ENCODE results near the gene EVA1A. TPM values are rescaled to one million over a fixed set of nuclear protein-coding genes. Genes with fewer than 3 reads are reported as not detected.

Gene EVA1A
- total and polyA plus RNA-seq, 2 experiments from 2014 or later: 4.6 to 7.9 TPM

DNA sequence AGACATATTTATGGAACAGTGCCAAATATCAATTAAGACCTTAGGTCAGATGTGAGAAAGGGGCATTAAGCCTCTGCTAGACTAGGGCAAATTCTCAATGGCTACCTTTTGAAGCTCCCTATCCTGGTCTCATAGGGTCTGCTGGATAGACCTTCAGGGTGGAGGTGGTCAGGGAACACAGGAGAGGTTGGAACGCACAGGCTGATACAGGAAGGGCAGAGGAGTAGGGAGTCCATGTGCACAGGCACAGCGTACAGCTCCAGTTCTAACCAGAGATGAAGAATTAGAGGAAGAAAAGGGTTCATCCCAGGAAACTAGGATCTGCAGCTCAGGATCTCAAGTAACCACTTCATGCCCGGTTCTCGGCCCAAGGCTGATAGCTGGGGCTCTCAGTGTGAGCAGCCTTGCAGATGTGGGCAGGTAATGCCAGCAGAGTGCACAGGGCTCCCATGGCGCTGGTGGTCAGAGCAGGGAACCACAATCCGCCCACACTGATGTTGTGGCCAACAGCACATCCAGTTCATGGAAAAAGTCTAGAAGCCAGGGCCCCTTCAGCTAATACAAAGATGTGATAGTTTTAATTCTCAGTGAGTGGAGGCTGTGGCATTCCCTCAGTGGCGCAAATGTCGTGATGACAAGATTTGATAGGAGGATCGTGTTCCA lies 3.4 kb upstream of the EVA1A start:
- H4K20me1 ChIP-seq (replicated peaks; ENCODE audit: insufficient read depth): no peaks in the 10 kb centered on the region
- Mint-ChIP-seq H3K27ac (no peak overlapping the region), H3K27me3 (ENCODE audit: insufficient read depth, low read depth, poor library complexity) (peaks cover 16% of the 10 kb centered on the region)

More for the DNA sequence above, 3.4 kb upstream of the EVA1A start:
- no peak overlapping the region for H2AFZ ChIP-seq
- TF ChIP-seq CREB1 (CRISPR knock-in tag; IDR thresholded peaks at IDR 0.05; ENCODE audit: low read depth) (no peak), NANOG (IDR thresholded peaks at IDR 0.05; ENCODE audit: borderline replicate concordance) (no peak), STAT1 (IDR thresholded peaks at IDR 0.05; ENCODE audit: unreplicated experiment) (no peak), ZNF114 (CRISPR knock-in tag; IDR thresholded peaks at IDR 0.05) (no peak), ZNF331 (CRISPR knock-in tag; IDR thresholded peaks at IDR 0.05; ENCODE audit: low read depth) (no peak), EZH2phosphoT487 (IDR thresholded peaks at IDR 0.05; ENCODE audit: unreplicated experiment) (no peak), JUNB (IDR thresholded peaks at IDR 0.05; ENCODE audit: unreplicated experiment) (no peak), EZH2 (IDR thresholded peaks at IDR 0.05; ENCODE audit: low read depth, unreplicated experiment) (no peak), POLR2AphosphoS5 (IDR thresholded peaks at IDR 0.05; ENCODE audit: low read depth) (no peak)
- TF ChIP-seq, protein P1, sequence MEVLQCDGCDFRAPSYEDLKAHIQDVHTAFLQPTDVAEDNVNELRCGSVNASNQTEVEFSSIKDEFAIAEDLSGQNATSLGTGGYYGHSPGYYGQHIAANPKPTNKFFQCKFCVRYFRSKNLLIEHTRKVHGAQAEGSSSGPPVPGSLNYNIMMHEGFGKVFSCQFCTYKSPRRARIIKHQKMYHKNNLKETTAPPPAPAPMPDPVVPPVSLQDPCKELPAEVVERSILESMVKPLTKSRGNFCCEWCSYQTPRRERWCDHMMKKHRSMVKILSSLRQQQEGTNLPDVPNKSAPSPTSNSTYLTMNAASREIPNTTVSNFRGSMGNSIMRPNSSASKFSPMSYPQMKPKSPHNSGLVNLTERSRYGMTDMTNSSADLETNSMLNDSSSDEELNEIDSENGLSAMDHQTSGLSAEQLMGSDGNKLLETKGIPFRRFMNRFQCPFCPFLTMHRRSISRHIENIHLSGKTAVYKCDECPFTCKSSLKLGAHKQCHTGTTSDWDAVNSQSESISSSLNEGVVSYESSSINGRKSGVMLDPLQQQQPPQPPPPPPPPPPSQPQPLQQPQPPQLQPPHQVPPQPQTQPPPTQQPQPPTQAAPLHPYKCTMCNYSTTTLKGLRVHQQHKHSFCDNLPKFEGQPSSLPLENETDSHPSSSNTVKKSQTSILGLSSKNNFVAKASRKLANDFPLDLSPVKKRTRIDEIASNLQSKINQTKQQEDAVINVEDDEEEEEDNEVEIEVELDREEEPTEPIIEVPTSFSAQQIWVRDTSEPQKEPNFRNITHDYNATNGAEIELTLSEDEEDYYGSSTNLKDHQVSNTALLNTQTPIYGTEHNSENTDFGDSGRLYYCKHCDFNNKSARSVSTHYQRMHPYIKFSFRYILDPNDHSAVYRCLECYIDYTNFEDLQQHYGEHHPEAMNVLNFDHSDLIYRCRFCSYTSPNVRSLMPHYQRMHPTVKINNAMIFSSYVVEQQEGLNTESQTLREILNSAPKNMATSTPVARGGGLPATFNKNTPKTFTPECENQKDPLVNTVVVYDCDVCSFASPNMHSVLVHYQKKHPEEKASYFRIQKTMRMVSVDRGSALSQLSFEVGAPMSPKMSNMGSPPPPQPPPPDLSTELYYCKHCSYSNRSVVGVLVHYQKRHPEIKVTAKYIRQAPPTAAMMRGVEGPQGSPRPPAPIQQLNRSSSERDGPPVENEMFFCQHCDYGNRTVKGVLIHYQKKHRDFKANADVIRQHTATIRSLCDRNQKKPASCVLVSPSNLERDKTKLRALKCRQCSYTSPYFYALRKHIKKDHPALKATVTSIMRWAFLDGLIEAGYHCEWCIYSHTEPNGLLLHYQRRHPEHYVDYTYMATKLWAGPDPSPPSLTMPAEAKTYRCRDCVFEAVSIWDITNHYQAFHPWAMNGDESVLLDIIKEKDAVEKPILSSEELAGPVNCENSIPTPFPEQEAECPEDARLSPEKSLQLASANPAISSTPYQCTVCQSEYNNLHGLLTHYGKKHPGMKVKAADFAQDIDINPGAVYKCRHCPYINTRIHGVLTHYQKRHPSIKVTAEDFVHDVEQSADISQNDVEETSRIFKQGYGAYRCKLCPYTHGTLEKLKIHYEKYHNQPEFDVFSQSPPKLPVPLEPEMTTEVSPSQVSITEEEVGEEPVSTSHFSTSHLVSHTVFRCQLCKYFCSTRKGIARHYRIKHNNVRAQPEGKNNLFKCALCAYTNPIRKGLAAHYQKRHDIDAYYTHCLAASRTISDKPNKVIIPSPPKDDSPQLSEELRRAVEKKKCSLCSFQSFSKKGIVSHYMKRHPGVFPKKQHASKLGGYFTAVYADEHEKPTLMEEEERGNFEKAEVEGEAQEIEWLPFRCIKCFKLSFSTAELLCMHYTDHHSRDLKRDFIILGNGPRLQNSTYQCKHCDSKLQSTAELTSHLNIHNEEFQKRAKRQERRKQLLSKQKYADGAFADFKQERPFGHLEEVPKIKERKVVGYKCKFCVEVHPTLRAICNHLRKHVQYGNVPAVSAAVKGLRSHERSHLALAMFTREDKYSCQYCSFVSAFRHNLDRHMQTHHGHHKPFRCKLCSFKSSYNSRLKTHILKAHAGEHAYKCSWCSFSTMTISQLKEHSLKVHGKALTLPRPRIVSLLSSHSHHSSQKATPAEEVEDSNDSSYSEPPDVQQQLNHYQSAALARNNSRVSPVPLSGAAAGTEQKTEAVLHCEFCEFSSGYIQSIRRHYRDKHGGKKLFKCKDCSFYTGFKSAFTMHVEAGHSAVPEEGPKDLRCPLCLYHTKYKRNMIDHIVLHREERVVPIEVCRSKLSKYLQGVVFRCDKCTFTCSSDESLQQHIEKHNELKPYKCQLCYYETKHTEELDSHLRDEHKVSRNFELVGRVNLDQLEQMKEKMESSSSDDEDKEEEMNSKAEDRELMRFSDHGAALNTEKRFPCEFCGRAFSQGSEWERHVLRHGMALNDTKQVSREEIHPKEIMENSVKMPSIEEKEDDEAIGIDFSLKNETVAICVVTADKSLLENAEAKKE (CRISPR knock-in tag; IDR thresholded peaks at IDR 0.05): no peak
- TF ChIP-seq, protein P2, sequence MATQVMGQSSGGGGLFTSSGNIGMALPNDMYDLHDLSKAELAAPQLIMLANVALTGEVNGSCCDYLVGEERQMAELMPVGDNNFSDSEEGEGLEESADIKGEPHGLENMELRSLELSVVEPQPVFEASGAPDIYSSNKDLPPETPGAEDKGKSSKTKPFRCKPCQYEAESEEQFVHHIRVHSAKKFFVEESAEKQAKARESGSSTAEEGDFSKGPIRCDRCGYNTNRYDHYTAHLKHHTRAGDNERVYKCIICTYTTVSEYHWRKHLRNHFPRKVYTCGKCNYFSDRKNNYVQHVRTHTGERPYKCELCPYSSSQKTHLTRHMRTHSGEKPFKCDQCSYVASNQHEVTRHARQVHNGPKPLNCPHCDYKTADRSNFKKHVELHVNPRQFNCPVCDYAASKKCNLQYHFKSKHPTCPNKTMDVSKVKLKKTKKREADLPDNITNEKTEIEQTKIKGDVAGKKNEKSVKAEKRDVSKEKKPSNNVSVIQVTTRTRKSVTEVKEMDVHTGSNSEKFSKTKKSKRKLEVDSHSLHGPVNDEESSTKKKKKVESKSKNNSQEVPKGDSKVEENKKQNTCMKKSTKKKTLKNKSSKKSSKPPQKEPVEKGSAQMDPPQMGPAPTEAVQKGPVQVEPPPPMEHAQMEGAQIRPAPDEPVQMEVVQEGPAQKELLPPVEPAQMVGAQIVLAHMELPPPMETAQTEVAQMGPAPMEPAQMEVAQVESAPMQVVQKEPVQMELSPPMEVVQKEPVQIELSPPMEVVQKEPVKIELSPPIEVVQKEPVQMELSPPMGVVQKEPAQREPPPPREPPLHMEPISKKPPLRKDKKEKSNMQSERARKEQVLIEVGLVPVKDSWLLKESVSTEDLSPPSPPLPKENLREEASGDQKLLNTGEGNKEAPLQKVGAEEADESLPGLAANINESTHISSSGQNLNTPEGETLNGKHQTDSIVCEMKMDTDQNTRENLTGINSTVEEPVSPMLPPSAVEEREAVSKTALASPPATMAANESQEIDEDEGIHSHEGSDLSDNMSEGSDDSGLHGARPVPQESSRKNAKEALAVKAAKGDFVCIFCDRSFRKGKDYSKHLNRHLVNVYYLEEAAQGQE (IDR thresholded peaks at IDR 0.05; ENCODE audit: unreplicated experiment): no peak
- TF ChIP-seq, protein P3, sequence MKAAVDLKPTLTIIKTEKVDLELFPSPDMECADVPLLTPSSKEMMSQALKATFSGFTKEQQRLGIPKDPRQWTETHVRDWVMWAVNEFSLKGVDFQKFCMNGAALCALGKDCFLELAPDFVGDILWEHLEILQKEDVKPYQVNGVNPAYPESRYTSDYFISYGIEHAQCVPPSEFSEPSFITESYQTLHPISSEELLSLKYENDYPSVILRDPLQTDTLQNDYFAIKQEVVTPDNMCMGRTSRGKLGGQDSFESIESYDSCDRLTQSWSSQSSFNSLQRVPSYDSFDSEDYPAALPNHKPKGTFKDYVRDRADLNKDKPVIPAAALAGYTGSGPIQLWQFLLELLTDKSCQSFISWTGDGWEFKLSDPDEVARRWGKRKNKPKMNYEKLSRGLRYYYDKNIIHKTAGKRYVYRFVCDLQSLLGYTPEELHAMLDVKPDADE (IDR thresholded peaks at IDR 0.05): no peak
- TF ChIP-seq, protein P4, sequence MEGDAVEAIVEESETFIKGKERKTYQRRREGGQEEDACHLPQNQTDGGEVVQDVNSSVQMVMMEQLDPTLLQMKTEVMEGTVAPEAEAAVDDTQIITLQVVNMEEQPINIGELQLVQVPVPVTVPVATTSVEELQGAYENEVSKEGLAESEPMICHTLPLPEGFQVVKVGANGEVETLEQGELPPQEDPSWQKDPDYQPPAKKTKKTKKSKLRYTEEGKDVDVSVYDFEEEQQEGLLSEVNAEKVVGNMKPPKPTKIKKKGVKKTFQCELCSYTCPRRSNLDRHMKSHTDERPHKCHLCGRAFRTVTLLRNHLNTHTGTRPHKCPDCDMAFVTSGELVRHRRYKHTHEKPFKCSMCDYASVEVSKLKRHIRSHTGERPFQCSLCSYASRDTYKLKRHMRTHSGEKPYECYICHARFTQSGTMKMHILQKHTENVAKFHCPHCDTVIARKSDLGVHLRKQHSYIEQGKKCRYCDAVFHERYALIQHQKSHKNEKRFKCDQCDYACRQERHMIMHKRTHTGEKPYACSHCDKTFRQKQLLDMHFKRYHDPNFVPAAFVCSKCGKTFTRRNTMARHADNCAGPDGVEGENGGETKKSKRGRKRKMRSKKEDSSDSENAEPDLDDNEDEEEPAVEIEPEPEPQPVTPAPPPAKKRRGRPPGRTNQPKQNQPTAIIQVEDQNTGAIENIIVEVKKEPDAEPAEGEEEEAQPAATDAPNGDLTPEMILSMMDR (conservative IDR thresholded peaks at IDR 0.05; ENCODE audit: low read depth in 2 of 2): no peak
- no peak overlapping the region for H3K27ac ChIP-seq (ENCODE audit: low read depth)
- Mint-ChIP-seq H3K9me3 (no peaks in the 10 kb centered on the region), H3K4me1 (peaks cover 20% of the 10 kb centered on the region), H3K36me3 (ENCODE audit: low read depth) (no peaks in the 10 kb centered on the region), H3K4me3 (no peak overlapping the region)
- no peaks in the 10 kb centered on the region for H3K36me3 ChIP-seq (ENCODE audit: insufficient read depth)
- peaks cover 22% of the 10 kb centered on the region for H3K27me3 ChIP-seq (ENCODE audit: insufficient read depth)
- no peaks in the 10 kb centered on the region for H3K79me2 ChIP-seq (replicated peaks; ENCODE audit: insufficient read depth)
- DNase-seq (ENCODE audit: low spot score) (no peak), ATAC-seq (no peak)
- no peaks in the 10 kb centered on the region for H3K9me2 ChIP-seq (ENCODE audit: insufficient read depth)
- H3F3A ChIP-seq (replicated peaks; ENCODE audit: low read depth): no peaks in the 10 kb centered on the region
- H3K4me1 ChIP-seq (ENCODE audit: insufficient read depth): peaks cover 10% of the 10 kb centered on the region
- H3K4me2 ChIP-seq: no peak overlapping the region
- no peak overlapping the region for H3K4me3 ChIP-seq
